Measurements from ENCODE around the gene SLC25A47. TPM values are rescaled to one million over a fixed set of nuclear protein-coding genes. Genes with fewer than 3 reads are reported as not detected.

SLC25A47 gene
- total RNA-seq, 2 donors from 2014 or later, result not detected

- no peaks in the 10 kb centered on the region for H3K4me1 ChIP-seq (ENCODE audit: control insufficient read depth in 1 of 2, low read depth in 2 of 2)
- no peak overlapping the region for H3K27ac ChIP-seq
- ATAC-seq (ENCODE audit: insufficient number of reproducible peaks, low FRiP score, low read depth) (no peak), DNase-seq (ENCODE audit: low spot score) (no peak)
- no peak overlapping the region for H3K4me3 ChIP-seq
- H3K9me3 ChIP-seq, result no peaks in the 10 kb centered on the region
- TF ChIP-seq, protein P1, sequence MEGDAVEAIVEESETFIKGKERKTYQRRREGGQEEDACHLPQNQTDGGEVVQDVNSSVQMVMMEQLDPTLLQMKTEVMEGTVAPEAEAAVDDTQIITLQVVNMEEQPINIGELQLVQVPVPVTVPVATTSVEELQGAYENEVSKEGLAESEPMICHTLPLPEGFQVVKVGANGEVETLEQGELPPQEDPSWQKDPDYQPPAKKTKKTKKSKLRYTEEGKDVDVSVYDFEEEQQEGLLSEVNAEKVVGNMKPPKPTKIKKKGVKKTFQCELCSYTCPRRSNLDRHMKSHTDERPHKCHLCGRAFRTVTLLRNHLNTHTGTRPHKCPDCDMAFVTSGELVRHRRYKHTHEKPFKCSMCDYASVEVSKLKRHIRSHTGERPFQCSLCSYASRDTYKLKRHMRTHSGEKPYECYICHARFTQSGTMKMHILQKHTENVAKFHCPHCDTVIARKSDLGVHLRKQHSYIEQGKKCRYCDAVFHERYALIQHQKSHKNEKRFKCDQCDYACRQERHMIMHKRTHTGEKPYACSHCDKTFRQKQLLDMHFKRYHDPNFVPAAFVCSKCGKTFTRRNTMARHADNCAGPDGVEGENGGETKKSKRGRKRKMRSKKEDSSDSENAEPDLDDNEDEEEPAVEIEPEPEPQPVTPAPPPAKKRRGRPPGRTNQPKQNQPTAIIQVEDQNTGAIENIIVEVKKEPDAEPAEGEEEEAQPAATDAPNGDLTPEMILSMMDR (IDR thresholded peaks at IDR 0.05), result no peak
- peaks cover 4% of the 10 kb centered on the region for H3K36me3 ChIP-seq
- no peaks in the 10 kb centered on the region for H3K27me3 ChIP-seq (replicated peaks; ENCODE audit: insufficient read depth)
Measured at GRCh38 chr14:100364403-100364802, 41.3 kb downstream of the SLC25A47 start.

DNA sequence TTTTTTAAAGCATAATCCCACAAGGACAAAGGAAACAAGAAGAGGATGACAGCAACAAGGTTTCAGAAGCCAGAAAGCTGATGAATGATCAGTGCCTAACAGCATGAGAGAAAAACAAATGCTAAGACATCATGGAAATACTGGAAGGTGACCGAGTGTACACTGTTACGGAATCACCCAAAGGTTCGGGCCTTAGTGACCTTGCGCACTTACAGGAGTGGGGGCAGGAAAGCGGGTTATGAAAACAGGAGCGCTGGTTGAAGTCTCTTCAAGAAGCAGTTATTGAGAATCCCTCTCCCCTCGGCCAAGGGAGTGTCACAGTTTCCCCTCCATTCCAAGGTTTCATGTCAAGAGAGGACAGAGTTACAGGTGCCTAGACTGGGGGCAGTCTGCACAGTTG is 42.6 kb downstream of the SLC25A47 start:
- no peak for DNase-seq (ENCODE audit: low spot score)
- Histone ChIP-seq H3K27me3 (replicated peaks; ENCODE audit: insufficient read depth) (no peaks in the 10 kb centered on the region), H3K9me3 (no peaks in the 10 kb centered on the region), H3K4me3 (no peak overlapping the region), H3K27ac (no peak overlapping the region), H3K4me1 (ENCODE audit: control insufficient read depth in 1 of 2, low read depth in 2 of 2) (no peaks in the 10 kb centered on the region), H3K36me3 (peaks cover 3% of the 10 kb centered on the region)
- TF ChIP-seq, protein P1 (IDR thresholded peaks at IDR 0.05), result no peak
- no peak for ATAC-seq (ENCODE audit: insufficient number of reproducible peaks, low FRiP score, low read depth)

DNA sequence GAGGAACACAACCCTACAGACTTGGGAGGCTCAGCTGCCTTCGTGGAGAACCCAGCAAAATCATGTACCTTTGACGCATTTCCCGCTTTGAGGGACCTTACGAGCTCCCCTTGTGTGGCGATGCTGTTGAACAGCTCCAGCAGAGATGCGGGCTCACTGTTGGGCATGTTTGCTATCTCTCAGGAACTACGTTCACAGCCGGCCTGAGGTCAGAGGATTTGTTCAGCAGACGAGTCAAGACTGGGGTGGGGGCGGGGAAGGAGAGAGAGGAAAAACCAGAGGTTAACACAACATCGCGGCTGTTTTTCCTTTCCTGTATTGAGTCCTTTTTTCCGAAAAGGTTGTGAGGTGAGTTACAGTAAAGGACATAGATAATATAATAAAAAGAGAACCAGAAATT is 45.9 kb downstream of the SLC25A47 start:
- Histone ChIP-seq H3K4me3 (no peak overlapping the region), H3K27ac (no peak overlapping the region), H3K4me1 (ENCODE audit: control insufficient read depth in 1 of 2, low read depth in 2 of 2) (peaks cover 0 to under 1% of the 10 kb centered on the region in 2 donors), H3K27me3 (replicated peaks; ENCODE audit: insufficient read depth) (no peaks in the 10 kb centered on the region), H3K9me3 (no peaks in the 10 kb centered on the region), H3K36me3 (peaks cover 3% of the 10 kb centered on the region)
- ATAC-seq (ENCODE audit: insufficient number of reproducible peaks, low FRiP score, low read depth) (no peak), DNase-seq (ENCODE audit: low spot score) (no peak)
- TF ChIP-seq, protein P1 (IDR thresholded peaks at IDR 0.05), result no peak

- TF ChIP-seq, protein P1 (IDR thresholded peaks at IDR 0.05), result no peak
- no peak overlapping the region for H3K27ac ChIP-seq
- no peak overlapping the region for H3K4me3 ChIP-seq
- H3K9me3 ChIP-seq, result no peaks in the 10 kb centered on the region
- H3K36me3 ChIP-seq, result peaks cover 3% of the 10 kb centered on the region
- ATAC-seq (ENCODE audit: insufficient number of reproducible peaks, low FRiP score, low read depth) (no peak), DNase-seq (ENCODE audit: low spot score) (no peak)
- no peaks in the 10 kb centered on the region for H3K27me3 ChIP-seq (replicated peaks; ENCODE audit: insufficient read depth)
- peaks cover 0 to 8% of the 10 kb centered on the region in 2 donors for H3K4me1 ChIP-seq (ENCODE audit: control insufficient read depth in 1 of 2, low read depth in 2 of 2)
Measured at GRCh38 chr14:100370003-100370402, 46.9 kb downstream of the SLC25A47 start.

DNA sequence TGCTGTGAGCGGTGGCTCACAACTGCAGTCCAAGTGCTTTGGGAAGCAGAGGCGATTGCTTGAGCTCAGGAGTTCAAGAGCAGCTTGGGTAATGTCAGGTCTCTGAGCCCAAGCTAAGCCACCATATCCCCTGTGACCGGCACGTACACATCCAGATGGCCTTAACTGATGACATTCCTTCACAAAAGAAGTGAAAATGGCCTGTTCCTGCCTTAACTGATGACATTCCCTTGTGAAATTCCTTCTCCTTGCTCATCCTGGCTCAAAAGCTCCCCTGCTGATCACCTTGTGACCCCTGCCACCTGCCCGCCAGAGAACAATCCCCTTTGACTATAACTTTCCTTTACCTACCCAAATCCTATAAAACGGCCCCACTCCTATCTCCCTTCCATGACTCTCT is 48.6 kb downstream of the SLC25A47 start:
- no peak for ATAC-seq (ENCODE audit: insufficient number of reproducible peaks, low FRiP score, low read depth)
- Histone ChIP-seq H3K36me3 (peaks cover 3% of the 10 kb centered on the region), H3K27ac (no peak overlapping the region), H3K4me1 (ENCODE audit: control insufficient read depth in 1 of 2, low read depth in 2 of 2) (peaks cover 2 to 18% of the 10 kb centered on the region in 2 donors), H3K9me3 (no peaks in the 10 kb centered on the region), H3K4me3 (no peak overlapping the region), H3K27me3 (replicated peaks; ENCODE audit: insufficient read depth) (no peaks in the 10 kb centered on the region)
- DNase-seq (ENCODE audit: low spot score), result no peak
- TF ChIP-seq, protein P1 (IDR thresholded peaks at IDR 0.05), result no peak

Measured in thoracic aorta (tissue), 2 donors.